ENCODE data around the gene SIM2. TPM values are rescaled to one million over a fixed set of nuclear protein-coding genes. Genes with fewer than 3 reads are reported as not detected.

The SIM2 gene
- total RNA-seq, 1 donor from 2014 or later: not detected

DNA sequence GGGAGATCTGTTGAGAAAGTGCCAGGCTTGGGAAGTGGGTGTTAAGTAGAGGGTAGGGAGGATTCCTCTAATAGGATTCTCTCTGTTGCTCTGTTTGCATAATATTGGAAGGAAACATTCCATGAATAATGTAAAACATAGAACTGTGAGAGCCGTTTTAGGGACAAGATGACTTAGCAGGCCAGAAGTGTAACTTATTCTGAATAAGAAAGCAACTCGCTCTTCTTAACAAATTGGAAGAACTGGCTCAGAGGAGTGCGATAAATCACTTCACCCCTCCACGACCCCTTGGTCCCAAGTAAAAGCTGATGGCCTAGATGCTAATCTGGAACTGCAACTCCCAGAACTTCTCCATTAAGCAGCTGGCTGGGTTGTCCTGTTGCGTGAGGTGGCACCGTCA, 19.1 kb downstream of the SIM2 start:
- DNase-seq: no peak

DNA sequence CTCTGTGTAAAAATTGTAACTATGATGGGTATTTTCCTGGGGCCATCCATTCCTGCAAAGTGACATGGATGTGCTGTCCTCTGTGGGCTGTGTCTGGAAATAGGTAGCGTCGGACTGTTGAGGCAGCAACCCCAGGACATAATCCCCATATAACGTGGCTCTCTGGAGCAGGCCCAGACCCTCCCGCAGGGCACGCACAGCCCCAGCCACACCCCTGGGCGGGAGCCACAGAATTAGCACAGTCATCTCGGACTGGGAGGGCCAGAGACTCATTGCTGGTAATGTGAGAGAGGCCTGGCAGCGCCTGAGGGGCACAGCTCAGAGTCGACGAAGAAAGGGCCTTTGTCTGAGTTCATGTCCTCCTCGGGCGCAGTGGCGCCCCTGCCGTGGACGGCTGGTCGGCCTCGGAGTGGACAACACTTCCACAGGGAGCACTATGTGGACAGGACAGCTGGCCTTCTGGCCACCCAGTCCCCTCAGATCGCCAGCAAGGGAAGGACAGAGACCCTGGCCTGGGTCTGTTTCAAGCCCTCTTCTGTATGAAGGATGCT, 20.1 kb downstream of the SIM2 start:
- no peak for DNase-seq

GRCh38 chr21:36719614-36720013, 20.7 kb downstream of the SIM2 start:
- no peak for DNase-seq

DNA sequence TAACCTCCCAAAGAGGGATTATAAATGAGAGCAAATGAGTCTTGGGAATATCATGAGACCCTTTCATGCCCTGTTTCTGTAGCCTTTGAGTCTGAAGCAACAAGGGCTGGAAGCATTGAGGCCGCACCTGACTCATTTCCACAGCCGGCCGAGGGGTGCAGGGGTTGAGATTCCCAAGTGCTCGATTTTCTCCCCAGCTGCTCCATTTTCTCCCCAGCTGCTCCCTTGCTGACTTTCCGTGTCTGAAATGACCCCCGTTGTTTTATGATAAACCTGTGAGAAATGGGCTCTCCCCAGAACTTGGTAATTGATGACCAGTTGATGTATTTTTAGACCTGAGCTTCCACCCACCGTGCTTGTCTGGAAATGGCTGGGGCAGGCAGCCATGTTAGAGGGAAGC, 22.9 kb downstream of the SIM2 start:
- no peak for DNase-seq

GRCh38 chr21:36722370-36723368, 23.8 kb downstream of the SIM2 start:
- no peak for DNase-seq

DNA sequence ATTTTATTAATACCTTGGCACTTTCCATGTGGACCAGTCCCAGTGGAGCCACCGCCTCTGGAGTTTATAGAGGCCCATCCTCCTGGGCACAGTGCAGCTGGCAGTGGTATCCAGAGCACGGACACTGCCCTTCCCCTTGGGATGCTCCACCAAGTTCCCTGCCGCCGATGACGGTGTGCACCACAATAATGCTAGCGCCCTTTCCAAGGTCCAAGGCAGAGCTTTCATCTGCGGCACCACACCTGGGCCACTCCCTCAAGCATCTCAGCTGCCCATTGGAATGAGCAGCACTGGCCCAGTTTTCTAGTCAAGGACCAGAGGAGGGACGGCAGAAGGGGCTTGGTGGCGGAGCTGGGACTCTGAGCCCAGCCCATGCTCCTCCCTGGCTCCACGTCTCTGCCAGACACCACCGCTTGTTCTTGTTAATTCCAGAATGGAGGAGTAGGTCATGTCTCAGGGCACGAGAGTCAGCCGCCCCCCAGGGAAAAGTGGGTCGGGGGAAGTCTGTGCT, 24.5 kb downstream of the SIM2 start:
- no peak for DNase-seq

DNA sequence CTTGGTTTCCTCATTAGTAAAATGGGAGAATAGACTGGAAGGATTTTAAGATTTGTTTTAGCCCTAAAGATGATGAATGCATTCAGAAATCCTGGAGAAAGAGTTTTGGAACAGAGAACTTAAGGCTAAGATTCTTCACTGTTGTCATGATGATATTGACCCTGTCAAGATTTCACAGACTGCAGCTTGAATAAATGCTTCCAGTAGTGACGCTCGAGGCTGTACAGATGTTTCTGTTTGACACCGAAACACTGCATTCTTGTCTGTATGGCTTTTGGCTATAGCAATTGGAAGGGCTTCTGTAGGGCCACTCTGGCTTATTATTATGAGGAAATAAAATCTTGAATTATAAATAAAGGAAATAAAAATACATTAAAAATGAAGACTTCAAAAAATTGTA, 25.7 kb downstream of the SIM2 start:
- DNase-seq: no peak

DNA sequence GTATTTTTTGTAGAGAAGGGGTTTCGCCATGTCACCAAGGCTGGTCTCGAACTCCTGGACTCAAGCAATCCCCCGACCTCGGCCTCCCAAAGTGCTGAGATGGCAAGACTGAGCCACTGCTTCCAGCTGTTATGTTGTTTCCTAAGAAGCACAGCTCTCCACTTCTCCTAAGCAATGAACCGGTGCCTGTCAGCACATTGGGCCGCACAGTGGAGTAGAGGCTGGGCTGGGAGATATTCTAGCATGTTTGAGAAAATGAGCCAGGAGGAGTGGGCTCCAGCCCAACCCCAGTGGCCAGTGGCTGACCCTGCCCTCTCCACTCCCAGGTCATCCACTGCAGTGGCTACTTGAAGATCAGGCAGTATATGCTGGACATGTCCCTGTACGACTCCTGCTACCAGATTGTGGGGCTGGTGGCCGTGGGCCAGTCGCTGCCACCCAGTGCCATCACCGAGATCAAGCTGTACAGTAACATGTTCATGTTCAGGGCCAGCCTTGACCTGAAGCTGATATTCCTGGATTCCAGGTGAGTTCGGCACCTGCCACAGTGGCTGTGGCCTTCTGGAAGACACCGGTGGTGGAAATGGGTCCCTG, 27.0 kb downstream of the SIM2 start:
- no peak for DNase-seq

DNA sequence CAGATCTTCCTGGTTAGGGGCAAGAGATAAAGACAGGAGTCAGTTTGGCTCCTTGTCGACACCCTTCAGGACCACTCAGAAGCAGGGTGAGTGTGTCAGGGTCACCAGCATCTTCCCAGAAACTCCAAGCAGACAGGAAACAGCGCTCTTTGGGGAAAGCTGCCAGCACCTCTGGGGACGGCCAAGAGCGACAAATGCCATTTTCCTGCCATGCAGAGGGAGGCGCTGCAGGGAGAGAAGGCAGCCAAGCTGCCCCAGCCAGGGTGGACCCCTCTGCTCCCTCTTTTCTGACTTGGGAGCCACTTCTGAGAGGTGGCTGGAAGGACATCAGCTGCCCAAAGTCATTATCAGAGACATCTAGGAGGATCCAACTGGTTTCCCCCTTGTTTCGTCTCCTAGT, 29.0 kb downstream of the SIM2 start:
- no peak for DNase-seq

DNA sequence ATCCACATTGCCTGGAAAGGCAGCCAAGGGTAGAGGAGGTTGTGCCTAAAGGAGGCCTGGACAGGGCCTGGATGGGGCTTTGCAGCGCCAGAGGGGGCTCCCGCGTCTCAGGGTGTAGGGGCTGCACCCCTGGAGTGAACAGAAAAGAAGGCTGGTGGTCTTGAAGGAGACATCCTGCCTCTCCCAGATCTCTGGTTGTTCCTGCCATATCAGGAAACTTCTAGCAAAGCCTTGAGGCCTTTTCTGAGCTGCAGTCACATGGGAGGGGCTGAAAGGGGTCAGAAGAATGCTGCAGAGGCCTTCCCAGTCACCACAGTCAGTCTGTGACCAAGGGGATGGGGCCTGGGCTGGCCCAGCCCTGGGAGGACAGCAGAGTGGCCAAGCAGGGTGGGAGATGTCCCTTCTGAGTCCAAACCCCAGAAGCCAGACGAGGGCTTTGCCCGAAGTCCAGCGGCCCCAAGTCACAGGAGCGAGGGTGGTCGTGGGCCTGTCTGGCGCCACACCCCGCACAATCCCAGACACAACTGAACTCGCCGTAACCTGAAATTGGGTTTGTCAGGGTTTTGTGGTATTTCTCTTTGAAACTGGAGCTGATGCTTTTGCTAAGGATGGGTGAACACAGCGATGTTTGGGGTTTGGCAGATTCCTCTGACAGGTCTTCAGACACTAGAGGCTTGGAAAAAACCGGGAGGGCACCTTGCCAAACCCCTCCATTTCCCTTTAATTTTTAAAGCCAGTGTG, 29.6 kb downstream of the SIM2 start:
- DNase-seq: no peak

DNA sequence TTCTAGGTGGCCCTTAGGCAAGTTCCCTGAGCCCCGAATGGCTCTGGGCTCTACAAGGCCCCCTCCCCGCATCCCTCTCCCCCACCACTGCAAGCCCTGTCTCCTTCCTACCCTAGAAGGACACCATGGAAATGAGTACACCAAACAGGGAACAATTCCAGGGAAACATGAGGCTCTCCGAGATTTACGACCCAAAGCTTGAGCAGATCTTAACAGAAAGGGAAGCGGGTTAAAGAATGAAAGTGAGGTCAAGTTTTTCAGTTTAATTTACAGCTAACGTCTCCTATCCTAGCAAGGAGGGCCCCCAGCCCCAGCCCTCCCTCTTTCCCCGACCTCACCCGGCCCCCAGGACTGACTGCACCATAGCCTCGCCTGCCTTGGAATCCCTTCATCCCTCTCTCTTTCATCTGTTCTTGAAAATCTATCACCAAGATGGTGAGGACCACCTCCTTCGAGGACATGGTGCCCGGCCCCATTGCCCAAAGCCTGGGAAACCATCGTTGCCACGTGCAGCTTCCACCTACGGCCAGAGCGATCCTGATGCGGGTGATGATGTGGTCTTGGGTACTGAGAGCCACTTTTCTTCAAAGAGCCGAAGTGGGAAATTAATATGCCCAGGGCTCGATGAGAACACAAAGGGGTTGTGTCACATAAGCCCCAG, 30.5 kb downstream of the SIM2 start:
- no peak for DNase-seq

DNA sequence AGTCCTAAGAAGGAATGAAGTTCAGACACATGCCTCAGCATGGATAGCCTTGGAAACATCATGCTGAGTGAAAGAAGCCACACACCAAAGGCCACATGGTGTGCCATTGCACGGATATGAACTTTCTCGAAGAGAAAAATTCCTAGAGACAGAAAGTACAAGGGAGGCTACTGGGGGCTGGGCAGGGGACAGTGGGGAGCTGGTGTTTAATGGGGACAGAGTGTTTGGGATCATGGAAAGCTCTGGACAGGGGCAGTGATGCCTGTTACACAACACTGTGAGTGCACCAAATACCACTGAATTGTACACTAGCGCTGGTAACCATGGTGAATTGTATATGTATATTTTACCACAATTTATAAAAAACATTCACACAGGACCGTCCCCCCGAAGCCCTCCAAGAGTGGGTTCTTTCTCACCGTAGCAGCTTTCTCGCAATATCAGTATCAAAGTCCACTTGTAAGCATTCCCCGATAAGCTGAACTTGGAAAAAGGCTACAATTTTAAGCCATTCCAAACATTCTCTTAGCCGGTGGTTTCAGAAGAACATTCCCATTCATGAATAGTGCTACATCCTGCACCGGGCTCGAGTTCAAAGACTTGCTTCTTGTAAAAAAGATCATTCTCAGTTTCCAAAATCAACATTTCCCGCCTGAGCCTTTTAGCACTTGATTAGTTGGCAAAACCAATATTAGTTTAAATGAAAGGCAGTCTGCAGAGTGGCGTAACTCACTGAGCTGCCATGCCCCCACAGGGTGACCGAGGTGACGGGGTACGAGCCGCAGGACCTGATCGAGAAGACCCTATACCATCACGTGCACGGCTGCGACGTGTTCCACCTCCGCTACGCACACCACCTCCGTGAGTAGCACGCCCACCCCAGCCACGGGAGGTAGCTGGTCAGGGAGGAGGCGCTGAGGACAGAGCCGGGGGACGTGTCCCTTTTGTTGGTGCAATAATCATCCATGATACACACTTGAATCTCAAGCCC, 31.7 kb downstream of the SIM2 start:
- DNase-seq: no peak

DNA sequence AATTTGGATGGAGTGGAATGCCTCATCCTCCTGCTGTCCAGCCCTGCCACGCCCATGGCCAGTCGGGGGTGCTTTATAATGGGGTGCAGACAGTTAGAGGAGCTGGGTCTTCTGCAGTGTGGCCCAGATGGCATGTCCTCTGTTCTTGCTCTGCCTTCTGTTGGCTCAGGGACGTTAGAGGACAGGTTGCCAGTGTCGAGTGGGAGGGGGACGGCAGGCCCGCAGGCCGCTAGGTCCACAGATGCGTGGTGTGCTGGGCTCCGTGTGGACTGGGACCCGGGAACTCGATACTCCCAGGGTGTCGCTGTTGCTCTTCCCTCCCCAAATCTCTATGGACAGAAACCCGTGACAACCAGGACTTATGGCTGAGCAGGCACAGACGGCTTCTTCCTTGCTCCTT, 33.3 kb downstream of the SIM2 start:
- DNase-seq: no peak

DNA sequence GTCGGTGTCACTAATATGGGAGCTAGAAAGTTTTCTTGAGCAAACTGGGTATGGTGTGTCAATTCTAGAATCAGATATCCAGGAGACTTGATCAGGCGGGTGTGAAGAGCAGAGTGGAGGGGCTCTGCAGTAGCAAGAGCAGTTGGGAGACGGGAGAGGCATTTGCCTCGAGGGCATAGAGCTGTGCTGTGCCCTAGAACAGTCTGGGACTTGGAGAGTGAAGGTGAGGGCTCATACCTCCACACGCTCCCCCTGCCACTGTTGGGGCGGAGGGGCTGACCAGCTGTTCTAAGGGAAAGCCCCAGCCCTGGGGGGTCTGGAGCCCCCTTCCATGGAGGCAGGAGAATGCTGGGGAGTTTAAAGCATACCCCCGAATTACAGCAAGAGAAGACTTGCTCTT, 33.8 kb downstream of the SIM2 start:
- DNase-seq: no peak

- DNase-seq: no peak
These were observed 34.9 kb downstream of the SIM2 start for GRCh38 chr21:36733857-36734256.

GRCh38 chr21:36734367-36735200, 35.7 kb downstream of the SIM2 start:
- no peak for DNase-seq

DNA sequence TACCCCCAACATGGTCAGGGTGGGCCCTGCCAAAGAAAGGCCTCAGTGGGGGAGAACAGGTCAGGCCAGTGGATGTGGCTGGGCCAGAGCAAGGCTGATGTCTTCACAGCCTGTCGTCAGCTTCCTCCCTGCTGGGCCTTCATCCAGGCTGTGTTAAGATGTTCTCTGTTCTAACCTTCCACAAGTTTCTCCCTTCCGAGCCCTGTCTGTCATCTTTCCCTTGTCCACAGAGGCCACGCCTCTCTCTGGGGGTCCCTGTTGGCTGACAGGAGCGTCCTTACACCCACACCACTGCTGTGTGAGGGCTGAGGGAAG, 36.2 kb downstream of the SIM2 start:
- DNase-seq: no peak

- no peak for DNase-seq
These were observed 36.9 kb downstream of the SIM2 start for GRCh38 chr21:36735724-36736320.

GRCh38 chr21:36738489-36739126, 39.7 kb downstream of the SIM2 start:
- no peak for DNase-seq
